Measurements from ENCODE around the gene EPHB6. TPM values are rescaled to one million over a fixed set of nuclear protein-coding genes. Genes with fewer than 3 reads are reported as not detected.

EPHB6 gene
- total RNA-seq, 2 donors from 2014 or later: 37.1 to 84.0 TPM

- H3K4me1 ChIP-seq: no peaks in the 10 kb centered on the region
- H3K27me3 ChIP-seq: no peaks in the 10 kb centered on the region
- no peak overlapping the region for H3K27ac ChIP-seq
- H3K36me3 ChIP-seq (replicated peaks in 1 of 2; ENCODE audit: insufficient read depth in 1 of 2, low read depth in 2 of 2): no peaks in the 10 kb centered on the region
- ATAC-seq (no peak), DNase-seq (no peak)
- 79 to 81% methylated on average over 8 to 11 of the region's 11 CpGs for WGBS, 2 donors
- H3K4me3 ChIP-seq: no peak overlapping the region
- no peaks in the 10 kb centered on the region for H3K9me3 ChIP-seq
- intact Hi-C loops (cut with DNase I): no loop called here
- TF ChIP-seq, protein P1, sequence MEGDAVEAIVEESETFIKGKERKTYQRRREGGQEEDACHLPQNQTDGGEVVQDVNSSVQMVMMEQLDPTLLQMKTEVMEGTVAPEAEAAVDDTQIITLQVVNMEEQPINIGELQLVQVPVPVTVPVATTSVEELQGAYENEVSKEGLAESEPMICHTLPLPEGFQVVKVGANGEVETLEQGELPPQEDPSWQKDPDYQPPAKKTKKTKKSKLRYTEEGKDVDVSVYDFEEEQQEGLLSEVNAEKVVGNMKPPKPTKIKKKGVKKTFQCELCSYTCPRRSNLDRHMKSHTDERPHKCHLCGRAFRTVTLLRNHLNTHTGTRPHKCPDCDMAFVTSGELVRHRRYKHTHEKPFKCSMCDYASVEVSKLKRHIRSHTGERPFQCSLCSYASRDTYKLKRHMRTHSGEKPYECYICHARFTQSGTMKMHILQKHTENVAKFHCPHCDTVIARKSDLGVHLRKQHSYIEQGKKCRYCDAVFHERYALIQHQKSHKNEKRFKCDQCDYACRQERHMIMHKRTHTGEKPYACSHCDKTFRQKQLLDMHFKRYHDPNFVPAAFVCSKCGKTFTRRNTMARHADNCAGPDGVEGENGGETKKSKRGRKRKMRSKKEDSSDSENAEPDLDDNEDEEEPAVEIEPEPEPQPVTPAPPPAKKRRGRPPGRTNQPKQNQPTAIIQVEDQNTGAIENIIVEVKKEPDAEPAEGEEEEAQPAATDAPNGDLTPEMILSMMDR (IDR thresholded peaks at IDR 0.05): no peak
- TF ChIP-seq POLR2A (IDR thresholded peaks at IDR 0.05): no peak
These were observed 14.1 kb downstream of the EPHB6 start for GRCh38 chr7:142868986-142869415.

GRCh38 chr7:142869434-142869833 lies 14.6 kb downstream of the EPHB6 start:
- TF ChIP-seq, protein P1 (IDR thresholded peaks at IDR 0.05): no peak
- TF ChIP-seq POLR2A (IDR thresholded peaks at IDR 0.05): no peak
- H3K4me1 ChIP-seq: no peaks in the 10 kb centered on the region
- ATAC-seq: no peak

DNA sequence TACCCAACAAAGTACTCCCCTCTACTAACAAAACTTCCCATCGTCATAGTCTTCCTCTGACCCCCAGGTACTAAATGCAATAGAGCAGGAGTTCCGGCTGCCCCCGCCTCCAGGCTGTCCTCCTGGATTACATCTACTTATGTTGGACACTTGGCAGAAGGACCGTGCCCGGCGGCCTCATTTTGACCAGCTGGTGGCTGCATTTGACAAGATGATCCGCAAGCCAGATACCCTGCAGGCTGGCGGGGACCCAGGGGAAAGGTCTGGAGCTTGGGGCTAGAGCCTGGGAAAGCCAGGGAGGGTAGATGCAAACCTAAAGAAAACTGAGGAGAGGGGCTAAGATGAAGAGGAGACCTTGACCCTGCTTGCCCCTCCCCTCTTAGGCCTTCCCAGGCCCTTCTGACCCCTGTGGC lies 15.3 kb downstream of the EPHB6 start:
- DNase-seq: no peak
- Histone ChIP-seq H3K27ac (no peak overlapping the region), H3K36me3 (replicated peaks in 1 of 2; ENCODE audit: insufficient read depth in 1 of 2, low read depth in 2 of 2) (no peaks in the 10 kb centered on the region), H3K4me3 (no peak overlapping the region), H3K9me3 (no peaks in the 10 kb centered on the region), H3K27me3 (no peaks in the 10 kb centered on the region), H3K4me1 (no peaks in the 10 kb centered on the region)
- intact Hi-C loops (cut with DNase I): loop anchor here (10.0 kb wide), 1 partner anchor 125 kb away; no protein-coding TSS in a partner anchor
- 65 to 68% methylated on average over 8 of the region's 8 CpGs for WGBS, 2 donors
- no peak for TF ChIP-seq POLR2A (IDR thresholded peaks at IDR 0.05)
- TF ChIP-seq, protein P1 (IDR thresholded peaks at IDR 0.05): no peak
- ATAC-seq: no peak

More at GRCh38 chr7:142869434-142869833, 14.6 kb downstream of the EPHB6 start:
- WGBS, 2 donors: 61 to 62% methylated on average over 2 of the region's 2 CpGs
- H3K27me3 ChIP-seq: no peaks in the 10 kb centered on the region
- intact Hi-C loops (cut with DNase I): no loop called here
- H3K9me3 ChIP-seq: no peaks in the 10 kb centered on the region
- no peak for DNase-seq
- no peak overlapping the region for H3K4me3 ChIP-seq
- H3K27ac ChIP-seq: no peak overlapping the region
- no peaks in the 10 kb centered on the region for H3K36me3 ChIP-seq (replicated peaks in 1 of 2; ENCODE audit: insufficient read depth in 1 of 2, low read depth in 2 of 2)

DNA sequence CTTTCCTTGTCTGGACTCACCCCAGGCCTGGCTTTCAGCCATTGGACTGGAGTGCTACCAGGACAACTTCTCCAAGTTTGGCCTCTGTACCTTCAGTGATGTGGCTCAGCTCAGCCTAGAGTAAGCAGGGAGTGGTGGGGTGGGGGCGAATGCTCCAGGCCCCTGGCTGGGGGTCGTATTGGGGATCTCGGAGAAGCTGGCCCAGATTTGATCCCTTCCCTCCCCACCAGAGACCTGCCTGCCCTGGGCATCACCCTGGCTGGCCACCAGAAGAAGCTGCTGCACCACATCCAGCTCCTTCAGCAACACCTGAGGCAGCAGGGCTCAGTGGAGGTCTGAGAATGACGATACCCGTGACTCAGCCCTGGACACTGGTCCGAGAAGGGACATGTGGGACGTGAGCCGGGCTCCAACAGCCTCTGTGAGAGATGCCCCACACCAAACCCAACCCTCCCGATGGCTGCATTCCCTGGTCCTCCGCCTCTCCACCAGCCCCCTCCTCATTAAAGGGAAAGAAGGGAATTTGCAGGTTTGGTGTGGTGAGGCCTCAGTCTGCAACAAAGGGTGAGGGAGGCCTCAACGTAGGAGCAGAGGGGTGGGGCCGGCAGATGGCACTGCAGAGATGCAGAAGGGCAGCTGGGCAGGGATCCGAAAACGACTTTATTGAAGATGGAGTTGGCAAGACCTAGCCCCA lies 15.8 kb downstream of the EPHB6 start:
- intact Hi-C loops (cut with DNase I): loop anchor here (10.0 kb wide), 1 partner anchor 124 kb away; no protein-coding TSS in a partner anchor
- Histone ChIP-seq H3K4me1 (no peaks in the 10 kb centered on the region), H3K9me3 (no peaks in the 10 kb centered on the region), H3K27ac (no peak overlapping the region), H3K4me3 (no peak overlapping the region), H3K36me3 (replicated peaks in 1 of 2; ENCODE audit: insufficient read depth in 1 of 2, low read depth in 2 of 2) (no peaks in the 10 kb centered on the region), H3K27me3 (no peaks in the 10 kb centered on the region)
- TF ChIP-seq, protein P1 (IDR thresholded peaks at IDR 0.05): no peak
- no peak for TF ChIP-seq POLR2A (IDR thresholded peaks at IDR 0.05)
- DNase-seq (no peak), ATAC-seq (no peak)
- 68 to 74% methylated on average over 11 to 14 of the region's 14 CpGs for WGBS, 2 donors
